Body of pancreas (tissue), 4 donors: Measurements from ENCODE around the gene SEMA7A.
"Not testable (repeated sequence)": the region's sequence is repeated elsewhere in the genome, so short reads cannot be mapped to it uniquely, and the experiment has no call there.

Source experiments
- POLR2A ChIP-seq, 3 donors: fragments of 450-650 bp; IDR thresholded peaks; one replicate each; pipeline ENCODE4 v1.6.1; 2016; ENCODE audit warnings: antibody characterized with exemption in 3 of 3, mild to moderate bottlenecking in 2 of 3
- TF ChIP-seq, protein P1 (sequence below), 7 experiments: fragments of 450-650 bp in 4 of 7; fragments of 200-600 bp in 3 of 7; sonication (generic) in 3 of 7; IDR thresholded peaks; one replicate each; pipeline ENCODE4 v1.5.1; 2016 to 2019; ENCODE audit warnings: antibody characterized with exemption in 7 of 7

DNA sequence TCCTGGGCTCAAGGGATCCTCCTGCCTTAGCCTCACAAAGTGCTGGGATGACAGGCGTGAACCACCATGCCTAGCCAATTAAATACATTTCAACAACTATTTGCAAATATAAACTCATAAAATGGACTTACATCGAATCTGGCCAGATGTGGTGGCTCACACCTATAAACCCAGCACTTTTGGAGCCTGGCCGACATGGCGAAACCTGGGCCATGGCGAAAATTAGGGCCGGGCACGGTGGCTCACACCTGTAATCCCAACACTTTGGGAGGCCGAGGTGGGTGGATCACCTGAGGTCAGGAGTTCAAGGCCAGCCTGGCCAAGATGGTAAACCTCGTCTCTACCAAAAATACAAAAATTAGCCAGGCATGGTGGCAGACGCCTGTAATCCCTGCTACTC lies 23.3 kb upstream of the SEMA7A start:
- TF ChIP-seq, protein P1, sequence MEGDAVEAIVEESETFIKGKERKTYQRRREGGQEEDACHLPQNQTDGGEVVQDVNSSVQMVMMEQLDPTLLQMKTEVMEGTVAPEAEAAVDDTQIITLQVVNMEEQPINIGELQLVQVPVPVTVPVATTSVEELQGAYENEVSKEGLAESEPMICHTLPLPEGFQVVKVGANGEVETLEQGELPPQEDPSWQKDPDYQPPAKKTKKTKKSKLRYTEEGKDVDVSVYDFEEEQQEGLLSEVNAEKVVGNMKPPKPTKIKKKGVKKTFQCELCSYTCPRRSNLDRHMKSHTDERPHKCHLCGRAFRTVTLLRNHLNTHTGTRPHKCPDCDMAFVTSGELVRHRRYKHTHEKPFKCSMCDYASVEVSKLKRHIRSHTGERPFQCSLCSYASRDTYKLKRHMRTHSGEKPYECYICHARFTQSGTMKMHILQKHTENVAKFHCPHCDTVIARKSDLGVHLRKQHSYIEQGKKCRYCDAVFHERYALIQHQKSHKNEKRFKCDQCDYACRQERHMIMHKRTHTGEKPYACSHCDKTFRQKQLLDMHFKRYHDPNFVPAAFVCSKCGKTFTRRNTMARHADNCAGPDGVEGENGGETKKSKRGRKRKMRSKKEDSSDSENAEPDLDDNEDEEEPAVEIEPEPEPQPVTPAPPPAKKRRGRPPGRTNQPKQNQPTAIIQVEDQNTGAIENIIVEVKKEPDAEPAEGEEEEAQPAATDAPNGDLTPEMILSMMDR (IDR thresholded peaks at IDR 0.05): not testable (repeated sequence)
- TF ChIP-seq POLR2A (IDR thresholded peaks at IDR 0.05): not testable (repeated sequence)
